Stimulated activated CD4-positive, alpha-beta T cell treated with anti-CD3 and anti-CD28 coated beads, TNF-alpha, amount 100 ng/mL, for 48 hours (primary cell): ENCODE data around the gene MPZL3.
"Not testable (repeated sequence)": the region's sequence is repeated elsewhere in the genome, so short reads cannot be mapped to it uniquely, and the experiment has no call there.

Experiments
- DNase-seq, 3 donors: peaks; one replicate each; pipeline ENCODE4 v3.0.0-alpha.2; 2020; ENCODE audit warnings: low read depth in 3 of 3

MPZL3 gene

GRCh38 chr11:118184784-118185579 is 67.2 kb downstream of the MPZL3 start:
- no peak for DNase-seq

- not testable (repeated sequence) for DNase-seq
These were observed 68.5 kb downstream of the MPZL3 start for GRCh38 chr11:118183691-118184090.

- no peak for DNase-seq
These were observed 71.9 kb downstream of the MPZL3 start for GRCh38 chr11:118180300-118180703.

- DNase-seq, result no peak
These were observed 75.4 kb downstream of the MPZL3 start for GRCh38 chr11:118176778-118177134.
